ENCODE results near the gene CTAGE8. TPM values are rescaled to one million over a fixed set of nuclear protein-coding genes. Genes with fewer than 3 reads are reported as not detected.
"Not testable (repeated sequence)": the region's sequence is repeated elsewhere in the genome, so short reads cannot be mapped to it uniquely, and the experiment has no call there.

Gene CTAGE8
- total RNA-seq, 3 donors from 2014 or later = 0.14 to 0.53 (median 0.29) TPM

DNA sequence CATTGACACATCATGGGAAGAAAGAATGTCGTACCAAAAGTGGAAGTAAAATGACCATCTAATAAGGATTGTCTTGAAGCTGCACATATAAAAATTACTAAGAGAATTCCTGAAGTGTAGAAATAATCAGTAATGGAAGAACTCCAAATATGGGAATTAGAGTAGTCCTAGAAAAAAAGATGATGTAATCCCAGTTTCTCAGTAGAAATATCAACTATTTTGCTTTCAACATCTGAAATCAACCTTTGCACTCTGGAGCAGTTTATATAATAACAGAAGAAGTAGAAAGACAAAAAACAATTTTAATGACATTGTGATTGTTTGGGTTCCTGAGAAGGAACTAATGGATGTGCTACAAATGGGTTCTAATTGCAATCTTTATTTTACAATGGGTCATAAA lies 36.0 kb downstream of the CTAGE8 start:
- not testable (repeated sequence) for H3K9me3 Mint-ChIP-seq; H3K4me3 Mint-ChIP-seq; H3K36me3 Mint-ChIP-seq (ENCODE audit: insufficient read depth); ATAC-seq; DNase-seq; H3K4me1 Mint-ChIP-seq (ENCODE audit: low read depth); H3K27me3 Mint-ChIP-seq (ENCODE audit: low read depth)

DNA sequence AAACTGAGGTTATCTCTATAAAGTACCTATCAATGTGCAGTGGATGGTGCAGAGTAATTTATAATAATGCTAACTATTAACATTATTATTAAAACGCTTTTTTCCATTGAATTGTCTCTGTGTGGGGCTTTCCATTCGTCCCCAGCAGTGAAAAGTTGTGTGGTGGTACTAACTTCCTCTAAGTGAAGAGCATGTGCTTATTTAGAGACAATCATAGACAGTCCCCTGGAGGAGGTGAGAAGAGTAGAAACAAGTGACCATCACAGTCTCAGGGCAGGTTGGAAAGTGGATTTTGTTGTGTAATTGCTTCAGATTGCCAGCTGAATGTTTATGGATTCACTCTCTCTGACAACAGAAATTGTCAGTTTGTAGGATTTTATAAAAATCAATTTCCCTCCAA lies 38.1 kb downstream of the CTAGE8 start:
- not testable (repeated sequence) for H3K27me3 Mint-ChIP-seq (ENCODE audit: low read depth); H3K4me3 Mint-ChIP-seq; H3K4me1 Mint-ChIP-seq (ENCODE audit: low read depth); ATAC-seq; DNase-seq; H3K36me3 Mint-ChIP-seq (ENCODE audit: insufficient read depth); H3K9me3 Mint-ChIP-seq

DNA sequence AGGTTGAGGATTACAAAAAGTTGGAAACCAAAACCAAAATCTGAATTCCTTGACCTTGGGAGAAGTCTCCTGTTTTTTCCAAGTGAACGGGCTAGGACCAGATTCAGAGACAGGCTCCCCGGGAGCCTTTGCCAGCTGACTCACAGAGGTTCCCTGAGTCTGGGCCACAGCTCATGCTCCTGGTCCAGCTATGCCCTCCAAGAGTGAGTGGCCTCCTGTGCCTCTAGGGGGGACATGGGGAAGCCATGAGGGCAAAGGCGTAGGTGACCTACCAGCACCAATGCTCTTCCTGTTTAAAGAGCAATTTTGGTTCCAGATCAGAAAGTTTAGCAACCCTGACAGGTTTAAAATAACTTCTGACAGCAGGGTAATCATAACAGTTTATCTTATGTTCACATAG lies 40.3 kb downstream of the CTAGE8 start:
- not testable (repeated sequence) for H3K9me3 Mint-ChIP-seq; H3K4me1 Mint-ChIP-seq (ENCODE audit: low read depth); DNase-seq

GRCh38 chr7:144226866-144227265 lies 42.2 kb downstream of the CTAGE8 start:
- not testable (repeated sequence) for H3K27me3 Mint-ChIP-seq (ENCODE audit: low read depth); H3K9me3 Mint-ChIP-seq; H3K4me3 Mint-ChIP-seq; DNase-seq; ATAC-seq; H3K36me3 Mint-ChIP-seq (ENCODE audit: insufficient read depth); H3K4me1 Mint-ChIP-seq (ENCODE audit: low read depth)

More for the DNA sequence above, 40.3 kb downstream of the CTAGE8 start:
- ATAC-seq; H3K4me3 Mint-ChIP-seq; H3K27me3 Mint-ChIP-seq (ENCODE audit: low read depth); H3K36me3 Mint-ChIP-seq (ENCODE audit: insufficient read depth): not testable (repeated sequence)

- not testable (repeated sequence) for H3K4me1 Mint-ChIP-seq (ENCODE audit: low read depth); ATAC-seq; H3K4me3 Mint-ChIP-seq
Observed at GRCh38 chr7:144223675-144224074, 45.4 kb downstream of the CTAGE8 start.

DNA sequence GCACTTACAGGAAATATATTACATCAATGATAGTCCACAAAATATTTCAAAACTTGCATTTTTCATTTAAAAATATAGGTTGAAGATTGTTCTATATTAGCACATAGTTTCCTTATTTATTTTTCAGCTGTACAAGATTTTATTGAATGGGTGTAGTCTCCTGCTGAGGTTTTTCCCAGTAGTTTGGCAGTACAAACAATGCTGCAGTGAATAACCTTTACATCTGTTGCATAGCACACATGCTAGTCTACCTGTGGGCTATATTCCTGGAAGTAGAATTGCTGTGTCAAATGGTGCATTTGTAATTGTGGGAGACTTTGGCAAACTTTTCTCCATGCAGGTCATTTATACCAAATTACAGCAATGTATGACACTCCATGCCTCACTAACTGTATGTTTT lies 48.6 kb downstream of the CTAGE8 start:
- not testable (repeated sequence) for H3K27me3 Mint-ChIP-seq (ENCODE audit: low read depth); DNase-seq; H3K4me1 Mint-ChIP-seq (ENCODE audit: low read depth); ATAC-seq; H3K4me3 Mint-ChIP-seq; H3K36me3 Mint-ChIP-seq (ENCODE audit: insufficient read depth); H3K9me3 Mint-ChIP-seq

More at GRCh38 chr7:144223675-144224074, 45.4 kb downstream of the CTAGE8 start:
- not testable (repeated sequence) for H3K27me3 Mint-ChIP-seq (ENCODE audit: low read depth); H3K9me3 Mint-ChIP-seq; DNase-seq; H3K36me3 Mint-ChIP-seq (ENCODE audit: insufficient read depth)

DNA sequence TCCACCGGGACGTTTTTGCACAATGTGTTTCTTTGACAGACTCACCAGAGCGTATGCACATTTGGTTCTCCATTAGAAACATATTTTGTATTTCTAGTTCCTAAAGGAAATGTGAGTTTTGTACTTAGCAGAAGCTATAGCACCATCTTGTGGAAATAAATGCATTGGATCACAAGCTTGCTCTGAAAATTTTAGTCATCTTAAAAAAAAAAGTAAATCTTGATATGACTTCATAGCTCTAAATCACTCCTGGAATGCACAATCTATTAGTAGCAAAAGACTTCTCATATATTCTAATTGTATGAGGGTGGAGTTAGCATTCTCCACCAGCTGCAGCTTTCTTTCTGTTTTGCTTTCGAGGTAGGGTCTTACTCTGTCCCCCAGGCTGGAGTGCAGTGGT lies 49.9 kb downstream of the CTAGE8 start:
- peak; percentile 32 to 53 for ATAC-seq

GRCh38 chr7:144218581-144218980 lies 50.5 kb downstream of the CTAGE8 start:
- H3K4me3 Mint-ChIP-seq; H3K36me3 Mint-ChIP-seq (ENCODE audit: insufficient read depth); H3K27me3 Mint-ChIP-seq (ENCODE audit: low read depth); H3K4me1 Mint-ChIP-seq (ENCODE audit: low read depth); DNase-seq; ATAC-seq; H3K9me3 Mint-ChIP-seq: not testable (repeated sequence)

More for the DNA sequence above, 49.9 kb downstream of the CTAGE8 start:
- H3K4me1 Mint-ChIP-seq (ENCODE audit: low read depth); H3K9me3 Mint-ChIP-seq; DNase-seq; H3K4me3 Mint-ChIP-seq; H3K36me3 Mint-ChIP-seq (ENCODE audit: insufficient read depth); H3K27me3 Mint-ChIP-seq (ENCODE audit: low read depth): not testable (repeated sequence)

DNA sequence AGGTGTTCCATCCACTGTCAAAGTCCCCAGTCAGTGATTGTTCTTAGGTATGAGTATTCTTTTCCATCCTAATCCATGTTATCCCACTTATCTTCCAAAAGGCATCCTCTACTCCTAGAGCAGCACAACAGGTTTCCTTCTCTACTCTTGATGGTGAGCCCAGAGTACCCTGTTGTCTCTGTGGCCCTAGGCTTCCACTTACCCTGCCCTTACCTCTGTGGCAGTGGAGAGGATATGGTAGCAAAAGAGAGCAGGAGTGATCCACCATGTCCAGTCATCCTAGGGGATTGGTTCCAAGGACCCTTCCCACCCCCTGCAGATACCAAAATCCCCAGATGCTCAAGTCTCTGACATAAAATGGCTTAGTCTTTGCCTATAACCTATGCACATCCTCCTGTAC lies 51.9 kb downstream of the CTAGE8 start:
- H3K36me3 Mint-ChIP-seq (ENCODE audit: insufficient read depth); ATAC-seq; H3K4me1 Mint-ChIP-seq (ENCODE audit: low read depth); H3K4me3 Mint-ChIP-seq; H3K27me3 Mint-ChIP-seq (ENCODE audit: low read depth); H3K9me3 Mint-ChIP-seq; DNase-seq: not testable (repeated sequence)

Other genes starting within 250 kb of the CTAGE8 start
- not detected for gene OR2A5, start 220.3 kb downstream of the CTAGE8 start, total RNA-seq
- gene OR2A25, start 199.5 kb downstream of the CTAGE8 start, total RNA-seq = not detected
- not detected for gene OR2A12, start 183.0 kb downstream of the CTAGE8 start, total RNA-seq
- gene OR2A2, start 159.7 kb downstream of the CTAGE8 start, total RNA-seq = not detected
- not detected for gene OR2A14, start 146.1 kb downstream of the CTAGE8 start, total RNA-seq
- 1 to 10 TPM in 1 of 3 donors, under 1 TPM in 2; 0.29 to 1.6 (median 0.61) TPM for gene CTAGE4, start 85.8 kb downstream of the CTAGE8 start, total RNA-seq
- gene ARHGEF35, start 73.5 kb downstream of the CTAGE8 start, total RNA-seq = 1 to 10 TPM; 1.7 to 4.0 (median 2.6) TPM
- not detected for gene OR2A42, start 29.7 kb downstream of the CTAGE8 start, total RNA-seq
- under 1 TPM; 0.42 to 0.71 (median 0.58) TPM for gene OR2A7, start 4.5 kb downstream of the CTAGE8 start, total RNA-seq
- gene OR2A1, start 43.1 kb upstream of the CTAGE8 start, total RNA-seq = not detected
- 1 to 10 TPM; 4.8 to 8.4 (median 5.7) TPM for gene ARHGEF5, start 86.1 kb upstream of the CTAGE8 start, total RNA-seq
- not detected for gene NOBOX, start 134.4 kb upstream of the CTAGE8 start, total RNA-seq